ENCODE results near the gene DIRAS1.
A peak's percentile ranks its signal among the peaks of the same experiment; 100 is the strongest.

DNA sequence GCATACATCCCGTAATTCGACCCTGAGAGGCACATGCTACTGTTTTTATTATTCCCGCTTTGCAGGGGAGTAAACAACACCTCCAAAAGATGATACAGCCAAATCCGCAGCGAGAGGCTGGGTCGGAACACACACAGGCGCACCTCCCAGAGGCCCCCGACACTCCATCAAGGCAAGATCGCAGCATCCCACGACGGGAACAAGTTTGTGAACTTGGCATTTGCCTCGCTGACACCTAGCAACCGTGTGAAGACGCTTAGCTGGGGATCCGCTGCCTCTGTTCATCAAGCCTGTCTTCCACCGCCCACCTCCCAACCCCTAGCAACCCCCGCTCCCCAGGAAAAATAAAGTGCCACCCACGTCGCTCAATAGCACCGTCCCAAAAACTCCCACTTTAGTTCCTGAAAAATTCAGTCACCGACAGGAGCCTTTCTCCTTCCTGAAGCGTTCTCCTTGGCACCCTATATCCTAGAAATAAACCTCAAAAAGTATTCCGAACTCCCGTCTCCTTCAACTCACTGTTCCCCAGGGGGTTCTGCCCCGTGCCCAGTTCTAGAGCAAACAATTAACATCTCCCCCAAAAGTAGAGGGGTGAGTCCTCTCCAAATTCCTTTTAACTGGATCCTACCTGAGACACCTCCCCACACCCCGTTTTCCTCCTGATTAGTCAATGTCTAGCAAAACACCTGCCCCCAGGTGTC lies 20.4 kb downstream of the DIRAS1 start:
- TF ChIP-seq EZH2 (IDR thresholded peaks at IDR 0.05; ENCODE audit: insufficient read depth, poor library complexity, severe bottlenecking) (peak; percentile 47), EZH2phosphoT487 (IDR thresholded peaks at IDR 0.05; ENCODE audit: insufficient read depth, low read depth) (no peak)
